Esophagus squamous epithelium (tissue), 4 donors: ENCODE measurements around the gene NPY4R.
"Not testable (repeated sequence)": the region's sequence is repeated elsewhere in the genome, so short reads cannot be mapped to it uniquely, and the experiment has no call there.

Experiments
- POLR2A ChIP-seq, 4 donors: fragments of 450-650 bp; IDR thresholded peaks; one replicate each; pipeline ENCODE4 v1.6.1; 2017; ENCODE audit warnings: antibody characterized with exemption in 4 of 4, mild to moderate bottlenecking in 4 of 4, moderate library complexity in 3 of 4
- TF ChIP-seq, protein P1 (sequence below), 6 experiments: fragments of 450-650 bp in 4 of 6; fragments of 200-600 bp in 2 of 6; sonication (generic) in 2 of 6; IDR thresholded peaks; one replicate each; pipeline ENCODE4 v1.5.1; 2016 to 2019; ENCODE audit warnings: antibody characterized with exemption in 6 of 6, mild to moderate bottlenecking in 4 of 6, moderate library complexity in 4 of 6

DNA sequence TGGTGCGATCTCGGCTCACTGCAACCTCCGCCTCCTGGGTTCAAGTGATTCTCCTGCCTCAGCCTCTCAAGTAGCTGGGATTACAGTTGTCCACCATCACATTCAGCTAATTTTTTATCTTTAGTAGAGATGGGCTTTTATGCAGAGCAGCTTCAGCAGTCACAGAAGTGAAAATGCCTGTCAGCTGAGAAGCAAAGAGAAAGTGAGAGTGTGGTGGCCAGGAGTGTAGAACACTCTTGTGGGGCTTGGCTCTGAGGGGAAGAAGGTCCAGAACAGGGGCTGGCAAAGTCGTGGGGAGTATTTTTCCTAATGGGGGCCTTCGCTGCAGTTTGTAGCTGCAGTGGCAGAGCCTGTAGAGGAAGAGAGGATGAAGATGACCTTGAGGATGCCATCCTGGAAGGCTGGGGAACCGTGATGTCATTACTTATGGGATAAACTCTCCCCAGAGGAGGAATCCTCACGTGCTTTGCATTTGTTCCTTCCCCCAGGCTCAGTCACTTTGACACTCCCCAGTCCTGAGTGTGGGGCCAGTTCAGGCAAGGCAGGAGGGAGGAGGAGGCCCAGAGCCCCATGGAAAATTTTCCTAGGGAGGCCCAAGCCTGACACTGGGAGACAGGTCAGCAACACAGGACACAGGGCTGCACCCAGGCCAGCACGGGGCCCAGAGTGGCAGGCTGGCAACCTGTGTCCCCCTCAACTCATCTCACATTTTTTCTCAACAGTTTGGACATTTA lies 20.2 kb downstream of the NPY4R start:
- TF ChIP-seq, protein P1, sequence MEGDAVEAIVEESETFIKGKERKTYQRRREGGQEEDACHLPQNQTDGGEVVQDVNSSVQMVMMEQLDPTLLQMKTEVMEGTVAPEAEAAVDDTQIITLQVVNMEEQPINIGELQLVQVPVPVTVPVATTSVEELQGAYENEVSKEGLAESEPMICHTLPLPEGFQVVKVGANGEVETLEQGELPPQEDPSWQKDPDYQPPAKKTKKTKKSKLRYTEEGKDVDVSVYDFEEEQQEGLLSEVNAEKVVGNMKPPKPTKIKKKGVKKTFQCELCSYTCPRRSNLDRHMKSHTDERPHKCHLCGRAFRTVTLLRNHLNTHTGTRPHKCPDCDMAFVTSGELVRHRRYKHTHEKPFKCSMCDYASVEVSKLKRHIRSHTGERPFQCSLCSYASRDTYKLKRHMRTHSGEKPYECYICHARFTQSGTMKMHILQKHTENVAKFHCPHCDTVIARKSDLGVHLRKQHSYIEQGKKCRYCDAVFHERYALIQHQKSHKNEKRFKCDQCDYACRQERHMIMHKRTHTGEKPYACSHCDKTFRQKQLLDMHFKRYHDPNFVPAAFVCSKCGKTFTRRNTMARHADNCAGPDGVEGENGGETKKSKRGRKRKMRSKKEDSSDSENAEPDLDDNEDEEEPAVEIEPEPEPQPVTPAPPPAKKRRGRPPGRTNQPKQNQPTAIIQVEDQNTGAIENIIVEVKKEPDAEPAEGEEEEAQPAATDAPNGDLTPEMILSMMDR (IDR thresholded peaks at IDR 0.05) = not testable (repeated sequence)
- TF ChIP-seq POLR2A (IDR thresholded peaks at IDR 0.05) = not testable (repeated sequence)
